Occipital lobe (tissue), 2 donors: Measurements from ENCODE around the gene EGFR. TPM values are rescaled to one million over a fixed set of nuclear protein-coding genes. Genes with fewer than 3 reads are reported as not detected.

ENCODE experiments used
- DNase-seq: peaks from one replicate; lab custom pipeline; 2025; lab: John Stamatoyannopoulos, UW
- total RNA-seq: library from RNA; depleted of rRNA; stranded (reverse); fragments of >200 nt; gene quantifications from one replicate; pipeline ENCODE4 v1.2.3, GENCODE V29; 2014

Gene EGFR
- total RNA-seq, 1 donor from 2014 or later, result 9.4 TPM

DNA sequence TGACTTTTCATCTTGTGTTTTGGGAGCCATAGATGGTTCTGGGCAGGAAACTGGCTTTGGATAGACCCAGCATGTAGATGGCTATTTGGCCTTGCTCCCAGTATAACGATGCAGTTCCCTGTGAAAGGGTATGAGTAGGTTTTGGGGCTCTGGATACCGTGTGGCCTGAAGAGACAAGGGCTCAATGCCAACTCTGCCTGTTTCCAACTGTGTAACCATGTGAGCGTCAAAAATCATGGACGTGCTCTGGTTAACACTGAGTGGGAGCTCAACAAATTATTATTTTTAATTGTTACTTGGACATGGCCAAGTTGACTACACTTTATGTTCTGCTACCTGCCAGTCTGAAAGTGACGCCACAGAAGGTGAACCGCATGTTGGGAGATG, 41.8 kb downstream of the EGFR start:
- no peak for DNase-seq

DNA sequence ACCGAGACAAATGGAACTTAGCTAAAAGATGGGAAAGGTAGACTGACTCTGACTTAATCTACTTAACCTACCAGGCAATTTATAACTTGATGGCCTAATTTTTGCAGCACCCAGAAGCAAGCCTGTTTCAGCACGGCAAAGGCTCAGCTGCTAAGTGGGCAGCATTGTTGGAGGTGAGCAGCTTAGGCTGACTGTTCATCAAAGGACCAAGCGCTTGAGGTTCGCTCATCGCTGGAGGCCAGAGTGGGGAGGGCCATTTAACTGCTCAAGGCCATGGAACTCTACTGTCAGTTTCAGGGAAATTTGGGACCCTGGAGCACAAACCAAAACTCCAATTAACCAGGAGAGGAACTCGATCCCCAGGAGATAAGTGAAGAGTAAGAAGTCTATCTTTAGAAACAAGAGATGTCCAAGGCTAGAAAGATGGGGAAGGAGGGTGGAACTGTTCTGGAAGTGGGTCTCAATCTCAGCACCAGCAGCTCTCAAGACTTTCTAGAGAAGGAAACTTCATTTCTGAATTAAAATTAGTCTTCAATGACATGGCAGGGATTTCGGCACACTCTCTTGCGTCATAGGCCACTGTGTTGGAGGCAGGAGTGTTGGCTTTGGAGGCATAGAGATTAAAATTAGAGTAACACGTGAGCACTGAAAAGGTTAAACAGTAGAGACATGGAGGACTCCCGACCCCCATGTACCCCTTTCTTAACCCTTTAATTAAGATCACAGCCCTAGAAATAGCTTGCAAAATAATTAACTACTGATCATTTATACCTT, 43.1 kb downstream of the EGFR start:
- DNase-seq, result no peak

GRCh38 chr7:55063061-55063460, 44.2 kb downstream of the EGFR start:
- no peak for DNase-seq

- DNase-seq, result no peak
Observed at GRCh38 chr7:55063633-55064032, 44.8 kb downstream of the EGFR start.

DNA sequence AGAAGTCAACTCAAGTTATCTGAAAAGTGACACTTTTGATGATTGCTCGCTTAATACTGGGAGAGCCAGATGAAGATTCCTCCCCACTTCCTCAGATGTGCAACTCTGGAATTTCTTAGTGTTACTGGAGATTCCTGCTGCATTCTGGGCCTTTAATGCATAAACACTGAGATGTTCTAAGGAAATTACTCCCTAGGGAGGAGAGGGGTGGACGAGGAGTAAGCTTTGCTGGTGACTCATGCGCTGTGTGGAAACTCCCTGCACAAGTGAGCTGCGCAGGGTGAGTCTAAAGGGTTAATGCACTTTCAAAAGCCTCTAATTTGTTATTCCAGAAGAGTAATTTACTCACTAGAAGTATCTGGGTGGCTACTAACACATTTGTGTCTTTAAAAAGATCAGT, 46.3 kb downstream of the EGFR start:
- DNase-seq, result no peak

- DNase-seq, result no peak
Observed at GRCh38 chr7:55065511-55066229, 46.9 kb downstream of the EGFR start.

- no peak for DNase-seq
Observed at GRCh38 chr7:55066524-55066923, 47.7 kb downstream of the EGFR start.

DNA sequence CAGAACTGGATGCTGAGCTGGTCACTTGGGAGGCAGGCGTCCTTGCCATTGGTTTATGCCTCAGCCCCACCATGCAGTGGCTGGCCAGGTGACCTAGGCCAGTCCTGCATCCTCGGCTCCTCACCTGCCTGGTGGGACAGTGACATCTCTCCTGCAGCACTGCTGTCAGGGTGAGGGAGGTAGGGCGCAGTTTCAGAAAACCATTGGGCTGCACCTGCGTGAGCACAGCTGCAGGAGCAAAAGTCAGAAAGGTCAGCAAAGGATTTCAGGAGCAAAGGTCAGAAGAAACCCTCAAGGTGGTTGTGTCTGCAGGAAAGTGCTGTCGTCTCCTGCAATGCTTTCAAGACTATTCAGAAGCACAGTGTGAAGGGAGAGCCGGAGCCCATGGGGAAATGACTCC, 48.1 kb downstream of the EGFR start:
- DNase-seq, result no peak

DNA sequence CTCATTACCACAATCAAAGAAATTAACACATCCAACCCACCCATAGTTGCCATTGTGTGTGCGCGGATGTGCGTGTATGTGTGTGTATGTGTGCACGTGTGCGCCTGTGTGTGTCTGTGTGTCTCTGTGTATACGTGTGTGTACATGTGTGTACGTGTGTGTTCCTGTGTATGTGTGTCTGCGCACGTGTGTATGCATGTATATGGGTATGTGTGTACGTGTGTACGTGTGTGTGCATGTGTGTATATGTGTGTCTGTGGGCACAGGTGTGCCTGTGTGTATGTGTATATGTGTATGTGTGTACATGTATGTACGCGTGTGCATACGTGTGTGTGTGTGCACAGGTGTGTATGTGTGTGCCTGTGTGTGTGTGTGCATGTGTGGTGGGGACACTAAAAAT, 48.9 kb downstream of the EGFR start:
- DNase-seq, result no peak

DNA sequence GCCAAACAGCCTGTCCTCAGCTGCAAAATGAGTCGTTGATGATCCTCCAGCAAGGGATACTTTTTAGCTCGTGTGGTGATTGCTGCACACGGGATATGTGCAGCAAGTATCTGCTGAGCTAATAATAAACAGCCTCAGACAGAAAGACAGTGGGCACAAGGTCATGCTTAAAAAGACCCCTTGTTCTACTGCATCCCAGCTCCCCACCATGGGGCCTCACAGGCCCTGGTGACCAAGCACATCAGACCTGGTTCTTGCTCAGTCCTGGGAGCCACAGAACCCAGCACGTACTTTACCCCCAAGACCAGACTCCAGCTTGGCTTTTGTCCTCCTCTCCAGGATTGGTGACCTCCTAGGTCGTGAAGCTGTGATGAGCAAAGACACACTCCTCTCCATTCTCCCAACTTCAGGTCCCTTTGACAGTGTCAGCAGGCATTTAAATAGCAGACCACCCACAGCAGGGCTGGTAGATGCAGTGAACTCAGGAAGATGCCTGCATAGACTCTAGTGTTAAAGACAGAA, 50.5 kb downstream of the EGFR start:
- DNase-seq, result no peak

GRCh38 chr7:55070271-55070743, 51.5 kb downstream of the EGFR start:
- DNase-seq, result no peak

GRCh38 chr7:55070854-55071253, 52.0 kb downstream of the EGFR start:
- no peak for DNase-seq

- DNase-seq, result no peak
Observed at GRCh38 chr7:55071411-55072175, 52.8 kb downstream of the EGFR start.

- DNase-seq, result no peak
Observed at GRCh38 chr7:55072251-55072650, 53.4 kb downstream of the EGFR start.

DNA sequence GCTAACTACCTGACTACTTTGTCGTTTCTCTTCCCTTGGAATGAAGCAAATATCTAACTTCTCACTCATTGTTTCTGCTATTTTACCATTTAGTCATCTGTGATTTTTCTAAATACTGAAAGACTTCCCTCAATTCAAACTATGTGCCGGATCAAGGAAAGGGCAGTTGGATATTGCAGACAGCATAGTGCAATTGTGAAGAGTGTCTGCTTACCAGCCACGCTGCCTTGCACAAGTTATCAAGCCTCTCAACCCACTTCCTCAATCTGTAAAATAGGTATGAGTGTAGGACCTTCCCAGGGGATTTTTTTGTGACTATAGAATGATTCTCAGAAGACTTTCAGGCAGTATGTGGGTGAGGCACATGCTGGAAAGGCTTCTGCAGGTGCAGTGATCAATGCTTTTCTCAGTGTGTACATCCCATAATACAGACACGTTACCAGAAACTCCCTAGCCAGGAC, 54.3 kb downstream of the EGFR start:
- no peak for DNase-seq

DNA sequence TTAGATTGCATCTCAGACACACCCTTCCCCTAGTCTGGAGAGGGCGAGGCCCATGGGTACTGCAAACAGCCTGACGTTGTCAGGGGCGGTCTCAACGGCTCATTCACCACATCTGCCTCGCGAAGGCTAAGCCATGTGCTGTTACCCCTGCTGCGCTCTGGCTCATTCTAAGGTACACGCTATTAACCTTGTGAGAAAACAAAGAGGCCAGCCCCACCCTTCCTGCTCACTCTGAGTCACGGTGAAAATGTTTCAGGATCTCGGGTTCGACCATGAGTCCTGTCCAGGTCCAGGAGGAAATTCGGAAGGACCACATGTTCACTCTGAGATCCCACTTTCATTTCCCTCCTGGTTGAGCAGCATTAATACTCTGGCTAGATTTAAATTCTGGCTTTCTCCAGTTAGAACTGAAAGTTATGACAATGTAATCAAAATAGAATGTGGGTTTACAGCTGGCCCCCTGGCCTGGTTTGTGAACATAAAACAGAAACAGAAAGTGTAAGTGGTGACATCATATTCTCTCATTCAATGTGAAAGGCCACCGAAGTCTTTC, 55.2 kb downstream of the EGFR start:
- DNase-seq, result no peak

- DNase-seq, result no peak
Observed at GRCh38 chr7:55075464-55076021, 56.7 kb downstream of the EGFR start.

DNA sequence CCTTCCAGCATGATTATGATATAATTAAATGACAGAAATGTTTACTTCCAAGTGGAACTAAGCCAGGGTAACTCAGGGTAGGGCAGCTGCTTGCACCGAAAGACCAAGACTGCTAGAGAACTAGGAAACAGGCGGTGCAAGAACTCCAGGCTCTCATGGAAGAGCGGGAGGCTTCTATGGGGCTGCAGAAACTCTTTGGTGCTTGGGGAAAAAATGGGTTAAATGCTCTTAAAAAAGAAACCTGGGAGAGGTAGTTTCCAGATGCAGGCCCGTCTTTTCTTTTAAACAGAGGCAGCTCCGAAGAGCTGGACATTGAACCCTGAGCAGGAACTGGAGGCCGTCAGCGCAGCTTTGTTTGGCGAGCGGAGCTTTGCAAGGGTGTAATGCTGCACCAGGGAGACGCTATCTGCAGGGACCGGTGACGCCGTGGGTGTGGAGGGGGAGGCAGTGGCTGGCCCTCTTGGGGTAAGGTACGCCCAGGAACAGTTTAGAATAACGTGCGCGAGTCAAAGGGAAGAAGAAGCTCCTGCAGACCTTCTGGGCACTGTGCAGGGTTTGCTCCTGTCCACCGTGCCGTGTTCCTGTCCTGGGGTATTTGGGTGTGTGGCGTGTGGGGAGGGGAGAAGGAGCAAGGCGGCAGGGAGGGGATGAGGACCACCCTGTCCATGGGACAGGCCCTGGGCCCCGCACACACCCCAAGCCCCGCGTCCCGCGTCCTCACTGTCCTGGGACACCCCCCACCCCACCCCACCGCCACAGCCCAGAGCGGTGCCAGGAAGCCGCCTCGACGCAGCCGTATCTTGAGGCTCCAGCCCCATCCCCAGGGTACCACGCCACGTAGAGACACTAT, 59.0 kb downstream of the EGFR start:
- no peak for DNase-seq

DNA sequence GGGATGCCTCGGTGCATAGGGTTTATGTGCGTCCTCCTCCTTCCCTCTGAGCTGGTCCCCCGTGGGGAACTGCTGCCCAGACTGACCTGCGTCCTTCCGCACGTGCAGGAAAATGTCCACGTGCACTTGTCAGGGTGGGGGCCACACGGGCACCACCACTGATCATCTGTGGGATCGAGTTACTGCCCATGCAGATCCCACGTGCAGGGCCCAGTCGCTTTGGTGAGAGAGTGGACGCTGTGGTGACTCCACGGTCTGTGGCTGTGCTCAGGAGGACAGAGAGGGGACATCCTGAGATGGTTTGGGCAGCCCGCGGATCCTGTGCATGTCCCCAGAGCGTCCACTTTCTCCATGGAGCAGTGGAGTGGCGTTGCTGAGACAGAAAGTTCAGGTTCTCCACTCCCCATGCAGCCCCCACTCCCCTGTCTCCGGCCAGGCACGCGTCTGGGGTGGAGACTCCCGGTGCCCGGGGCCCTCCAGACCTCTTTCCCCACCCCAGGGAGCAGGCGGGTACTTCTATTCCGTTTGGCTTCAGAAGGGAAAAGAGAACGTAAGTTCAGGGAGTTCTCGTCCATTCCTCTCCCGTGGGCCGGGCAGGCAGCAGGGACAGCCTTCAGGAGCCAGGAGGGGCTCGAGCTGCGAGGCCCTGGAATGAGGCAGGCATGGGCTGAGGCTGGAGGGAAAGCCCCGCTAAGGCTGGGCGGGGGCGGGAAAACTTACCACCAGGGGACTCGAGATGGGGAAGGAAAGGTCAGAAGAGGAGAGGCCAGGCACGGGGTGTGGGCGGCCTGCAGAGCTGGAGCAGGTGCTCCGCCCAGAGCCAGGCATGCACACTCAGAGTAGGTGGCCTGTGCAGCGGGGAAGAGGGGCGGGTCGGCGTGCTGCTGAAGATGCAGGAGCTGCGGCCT, 59.9 kb downstream of the EGFR start:
- no peak for DNase-seq
